HEK293 (cell line): ENCODE measurements around the gene TNNC1.

ENCODE experiments used
- BCL11A ChIP-seq: fragments of 450-650 bp; formaldehyde crosslinking; IDR thresholded peaks from 2 replicates; pipeline ENCODE4 v1.5.1; 2016; ENCODE audit warnings: low read depth, missing biosample characterization, missing genetic modification characterization
- CTCF ChIP-seq: fragments of 450-650 bp; formaldehyde crosslinking; IDR thresholded peaks from 2 replicates; pipeline ENCODE4 v1.5.1; 2016; ENCODE audit warnings: missing biosample characterization, missing genetic modification characterization
- GLIS2 ChIP-seq: fragments of 450-650 bp; formaldehyde crosslinking; IDR thresholded peaks from 2 replicates; pipeline ENCODE4 v1.5.1; 2016; ENCODE audit warnings: missing biosample characterization, missing genetic modification characterization
- REST ChIP-seq: fragments of 450-650 bp; formaldehyde crosslinking; IDR thresholded peaks from 2 replicates; pipeline ENCODE4 v1.5.1; 2016; ENCODE audit warnings: missing biosample characterization, missing genetic modification characterization
- SP2 ChIP-seq: fragments of 450-650 bp; formaldehyde crosslinking; IDR thresholded peaks from 2 replicates; pipeline ENCODE4 v1.5.1; 2016; ENCODE audit warnings: missing biosample characterization, missing genetic modification characterization
- SP3 ChIP-seq: fragments of 450-650 bp; formaldehyde crosslinking; IDR thresholded peaks from 2 replicates; pipeline ENCODE4 v1.5.1; 2016; ENCODE audit warnings: missing biosample characterization, missing genetic modification characterization
- ZEB2 ChIP-seq: fragments of 450-650 bp; formaldehyde crosslinking; IDR thresholded peaks from 2 replicates; pipeline ENCODE4 v1.5.1; 2016; ENCODE audit warnings: missing biosample characterization, missing genetic modification characterization
- ZFP3 ChIP-seq: fragments of 450-650 bp; formaldehyde crosslinking; IDR thresholded peaks from 2 replicates; pipeline ENCODE4 v1.5.1; 2016; ENCODE audit warnings: low read depth, missing biosample characterization, missing genetic modification characterization
- ZNF112 ChIP-seq: fragments of 450-650 bp; formaldehyde crosslinking; IDR thresholded peaks from 2 replicates; pipeline ENCODE4 v1.5.0; 2017; ENCODE audit warnings: missing biosample characterization, missing genetic modification characterization
- ZNF121 ChIP-seq: fragments of 450-650 bp; formaldehyde crosslinking; IDR thresholded peaks from 2 replicates; pipeline ENCODE4 v1.5.1; 2016; ENCODE audit warnings: missing biosample characterization, missing genetic modification characterization
- ZNF174 ChIP-seq: fragments of 450-650 bp; formaldehyde crosslinking; IDR thresholded peaks from 2 replicates; pipeline ENCODE4 v1.5.0; 2017; ENCODE audit warnings: missing biosample characterization, mild to moderate bottlenecking, missing genetic modification characterization
- ZNF426 ChIP-seq: fragments of 450-650 bp; formaldehyde crosslinking; IDR thresholded peaks from 2 replicates; pipeline ENCODE4 v1.5.1; 2017; ENCODE audit warnings: missing biosample characterization, missing genetic modification characterization, mild to moderate bottlenecking, inconsistent platforms, moderate library complexity
- ZNF514 ChIP-seq: fragments of 450-650 bp; formaldehyde crosslinking; IDR thresholded peaks from 2 replicates; pipeline ENCODE4 v1.5.1; 2016; ENCODE audit warnings: missing biosample characterization, missing genetic modification characterization
- ZNF529 ChIP-seq: fragments of 450-650 bp; formaldehyde crosslinking; IDR thresholded peaks from 2 replicates; pipeline ENCODE4 v1.5.1; 2017; ENCODE audit warnings: missing genetic modification characterization, missing biosample characterization; ENCODE audit not compliant: insufficient replicate concordance

GRCh38 chr3:52471371-52472238, 17.8 kb upstream of the TNNC1 start:
- TF ChIP-seq REST (tag by site-specific recombination) = no peak
- TF ChIP-seq CTCF (tag by site-specific recombination) = no peak
- TF ChIP-seq ZNF121 = no peak
- no peak for TF ChIP-seq ZNF514
- TF ChIP-seq ZNF112 (tag by site-specific recombination) = no peak
- TF ChIP-seq ZNF174 (tag by site-specific recombination) = no peak
- no peak for TF ChIP-seq SP2
- TF ChIP-seq BCL11A = no peak
- no peak for TF ChIP-seq SP3 (tag by site-specific recombination)
- TF ChIP-seq ZNF529 (tag by site-specific recombination) = no peak
- no peak for TF ChIP-seq GLIS2
- no peak for TF ChIP-seq ZFP3
- no peak for TF ChIP-seq ZNF426 (tag by site-specific recombination)
- no peak for TF ChIP-seq ZEB2 (tag by site-specific recombination)
